Measurements from ENCODE around the gene SENP2. TPM values are rescaled to one million over a fixed set of nuclear protein-coding genes. Genes with fewer than 3 reads are reported as not detected.

Gene SENP2
- total RNA-seq, 3 donors from 2014 or later (not counting 1 experiment from before 2014, with no cell fraction given), result 57.8 to 59.8 (median 58.7) TPM

- H3K4me3 Mint-ChIP-seq, result peak overlapping the region; percentile 65
- DNase-seq (peak in 1 of 2 donors; percentile 50), ATAC-seq (peak; percentile 65 to 87 (median 73))
- Histone ChIP-seq H3K27ac (ENCODE audit: low read length) (no peak overlapping the region), H3K4me1 (ENCODE audit: control insufficient read depth, insufficient read depth, low read length) (peaks cover 17% of the 10 kb centered on the region), H3K4me3 (ENCODE audit: low read length) (no peak overlapping the region), H3K9me3 (ENCODE audit: control insufficient read depth, insufficient read depth, low read length) (no peaks in the 10 kb centered on the region), H3K36me3 (ENCODE audit: control insufficient read depth, insufficient read depth, low read length) (no peaks in the 10 kb centered on the region), H3K27me3 (ENCODE audit: control insufficient read depth, insufficient read depth, low read length) (no peaks in the 10 kb centered on the region)
- peaks cover 20 to 39% of the 10 kb centered on the region in 2 donors for H3K4me1 Mint-ChIP-seq
- no peaks in the 10 kb centered on the region for H3K9me3 Mint-ChIP-seq
- WGBS (ENCODE audit: insufficient coverage), result 26% methylated on average over 4 of the region's 4 CpGs
- H3K27ac Mint-ChIP-seq, result peak overlapping the region; percentile 57 to 76
- no peak for TF ChIP-seq CTCF (IDR thresholded peaks at IDR 0.05)
- H3K27me3 Mint-ChIP-seq (ENCODE audit: low read depth in 2 of 2), result peaks cover 9 to 10% of the 10 kb centered on the region in 2 donors
- no peaks in the 10 kb centered on the region for H3K36me3 Mint-ChIP-seq
- intact Hi-C loops (cut with micrococcal nuclease), result loop anchor here (10.0 kb wide), 1 partner anchor 273 kb away; the partner anchor contains the start of gene TRA2B
Measured at GRCh38 chr3:185661772-185662171, 75.7 kb downstream of the SENP2 start.

GRCh38 chr3:185663929-185664328 is 77.8 kb downstream of the SENP2 start:
- H3K4me1 Mint-ChIP-seq, result peaks cover 20 to 32% of the 10 kb centered on the region in 2 donors
- Histone ChIP-seq H3K4me3 (ENCODE audit: low read length) (no peak overlapping the region), H3K27ac (ENCODE audit: low read length) (no peak overlapping the region), H3K4me1 (ENCODE audit: control insufficient read depth, insufficient read depth, low read length) (peaks cover 17% of the 10 kb centered on the region), H3K9me3 (ENCODE audit: control insufficient read depth, insufficient read depth, low read length) (no peaks in the 10 kb centered on the region), H3K36me3 (ENCODE audit: control insufficient read depth, insufficient read depth, low read length) (no peaks in the 10 kb centered on the region), H3K27me3 (ENCODE audit: control insufficient read depth, insufficient read depth, low read length) (no peaks in the 10 kb centered on the region)
- H3K36me3 Mint-ChIP-seq, result no peaks in the 10 kb centered on the region
- WGBS (ENCODE audit: insufficient coverage), result 92% methylated on average over 5 of the region's 5 CpGs
- intact Hi-C loops (cut with micrococcal nuclease), result loop anchor here (10.0 kb wide), 1 partner anchor 271 kb away; the partner anchor contains the start of gene TRA2B
- no peak overlapping the region for H3K27ac Mint-ChIP-seq
- H3K27me3 Mint-ChIP-seq (ENCODE audit: low read depth in 2 of 2), result peaks cover 9 to 10% of the 10 kb centered on the region in 2 donors
- no peak for TF ChIP-seq CTCF (IDR thresholded peaks at IDR 0.05)
- ATAC-seq, result no peak
- H3K9me3 Mint-ChIP-seq, result no peaks in the 10 kb centered on the region
- no peak overlapping the region for H3K4me3 Mint-ChIP-seq
- DNase-seq, result no peak

- no peak for ATAC-seq
- H3K27ac Mint-ChIP-seq, result no peak overlapping the region
Measured at GRCh38 chr3:185667574-185667973, 81.5 kb downstream of the SENP2 start.

More at GRCh38 chr3:185667574-185667973, 81.5 kb downstream of the SENP2 start:
- Histone ChIP-seq H3K36me3 (ENCODE audit: control insufficient read depth, insufficient read depth, low read length) (no peaks in the 10 kb centered on the region), H3K9me3 (ENCODE audit: control insufficient read depth, insufficient read depth, low read length) (no peaks in the 10 kb centered on the region), H3K4me3 (ENCODE audit: low read length) (no peak overlapping the region), H3K27me3 (ENCODE audit: control insufficient read depth, insufficient read depth, low read length) (no peaks in the 10 kb centered on the region), H3K4me1 (ENCODE audit: control insufficient read depth, insufficient read depth, low read length) (peaks cover under 1% of the 10 kb centered on the region), H3K27ac (ENCODE audit: low read length) (no peak overlapping the region)
- no peaks in the 10 kb centered on the region for H3K36me3 Mint-ChIP-seq
- H3K4me3 Mint-ChIP-seq, result no peak overlapping the region
- H3K4me1 Mint-ChIP-seq, result peaks cover 0 to 4% of the 10 kb centered on the region in 2 donors
- H3K9me3 Mint-ChIP-seq, result no peaks in the 10 kb centered on the region
- 97% methylated on average over 2 of the region's 4 CpGs for WGBS (ENCODE audit: insufficient coverage)
- peaks cover 9 to 10% of the 10 kb centered on the region in 2 donors for H3K27me3 Mint-ChIP-seq (ENCODE audit: low read depth in 2 of 2)
- intact Hi-C loops (cut with micrococcal nuclease), result loop anchor here (10.0 kb wide), 1 partner anchor 267 kb away; the partner anchor contains the start of gene TRA2B
- no peak for TF ChIP-seq CTCF (IDR thresholded peaks at IDR 0.05)
- DNase-seq, result no peak

Measured in natural killer cell (primary cell).